IMR-90 (cell line): Measurements from ENCODE around the gene CCNDBP1. TPM values are rescaled to one million over a fixed set of nuclear protein-coding genes. Genes with fewer than 3 reads are reported as not detected.

ENCODE experiments used
- ATAC-seq: fragments of 200-7000 bp; cut with Tn5 transposase; 2 replicates; pipeline ENCODE4 v1.9.1; 2020; ENCODE audit warnings: low read depth, mild to moderate bottlenecking, moderate library complexity
- BruUV-seq: library from RNA; stranded (reverse); fragments of 400-500 nt; replicated peaks from 2 replicates; lab custom pipeline; 2021; lab: Mats Ljungman, UMichigan
- CTCF ChIA-PET: fragments of 300-600 bp; formaldehyde crosslinking; extraction: SDS; loops from one replicate; lab custom pipeline; 2021; ENCODE audit warnings: antibody characterized with exemption; lab: Yijun Ruan, JAX
- POLR2A ChIA-PET: fragments of 300-600 bp; sonication (Branson Sonifier 250); formaldehyde crosslinking; loops from one replicate; lab custom pipeline; 2022; ENCODE audit warnings: antibody characterized with exemption; ENCODE audit not compliant: unreplicated experiment; lab: Charles Lee
- DNase-seq: peaks from one replicate; pipeline ENCODE4 v3.0.0; 2013
- H2AFZ ChIP-seq: replicated peaks from 2 replicates; pipeline ENCODE3; 2013; ENCODE audit warnings: low read length, mild to moderate bottlenecking; ENCODE audit not compliant: poor library complexity
- H2AK5ac ChIP-seq: 2 replicates; pipeline ENCODE4 v1.6.1; 2013; ENCODE audit warnings: low read depth, low read length, inconsistent platforms
- H2AK9ac ChIP-seq: replicated peaks from 2 replicates; pipeline ENCODE3; 2013; ENCODE audit warnings: mild to moderate bottlenecking, low read depth, low read length, moderate library complexity; ENCODE audit not compliant: poor library complexity
- H2BK120ac ChIP-seq: 2 replicates; pipeline ENCODE4 v1.6.1; 2013; ENCODE audit warnings: low read depth, low read length, inconsistent platforms
- H2BK15ac ChIP-seq: 3 replicates; pipeline ENCODE4 v1.6.1; 2013; ENCODE audit warnings: low read depth, low read length, inconsistent platforms
- H2BK20ac ChIP-seq: 2 replicates; pipeline ENCODE4 v1.6.1; 2013; ENCODE audit warnings: low read depth, mild to moderate bottlenecking, inconsistent platforms, low read length, moderate library complexity
- H2BK5ac ChIP-seq: 2 replicates; pipeline ENCODE4 v1.6.1; 2013; ENCODE audit warnings: mild to moderate bottlenecking, low read depth, low read length, inconsistent platforms; ENCODE audit not compliant: poor library complexity, severe bottlenecking
- H3K14ac ChIP-seq: replicated peaks from 2 replicates; pipeline ENCODE4 v1.6.1; 2013; ENCODE audit warnings: low read depth, low read length, inconsistent platforms
- H3K18ac ChIP-seq: 2 replicates; pipeline ENCODE4 v1.6.1; 2013; ENCODE audit warnings: low read depth, low read length, control low read depth
- H3K23ac ChIP-seq: 2 replicates; pipeline ENCODE4 v1.6.1; 2013; ENCODE audit warnings: low read depth, low read length, inconsistent platforms
- H3K27ac ChIP-seq: 2 replicates; pipeline ENCODE4 v1.5.1; 2013; ENCODE audit warnings: mild to moderate bottlenecking, control low read depth, low read length; ENCODE audit not compliant: insufficient read depth
- H3K27me3 ChIP-seq: 2 replicates; pipeline ENCODE4 v1.6.1; 2013; ENCODE audit warnings: low read length; ENCODE audit not compliant: control insufficient read depth, insufficient read depth
- H3K36me3 ChIP-seq: 2 replicates; pipeline ENCODE4 v1.6.1; 2013; ENCODE audit warnings: low read length, mixed read lengths; ENCODE audit not compliant: control insufficient read depth, insufficient read depth
- H3K4ac ChIP-seq: 2 replicates; pipeline ENCODE4 v1.6.1; 2013; ENCODE audit warnings: low read depth, low read length, inconsistent platforms
- H3K4me1 ChIP-seq: 2 replicates; pipeline ENCODE4 v1.6.1; 2013; ENCODE audit warnings: low read length, mixed read lengths; ENCODE audit not compliant: control insufficient read depth, insufficient read depth
- H3K4me2 ChIP-seq: 2 replicates; pipeline ENCODE4 v1.6.1; 2013; ENCODE audit warnings: low read depth, mild to moderate bottlenecking, control low read depth, low read length, moderate library complexity
- H3K4me3 ChIP-seq: 2 replicates; pipeline ENCODE4 v1.5.1; 2013; ENCODE audit warnings: low read depth, mild to moderate bottlenecking, control low read depth, low read length, moderate library complexity; ENCODE audit not compliant: insufficient read depth
- H3K56ac ChIP-seq: 2 replicates; pipeline ENCODE4 v1.6.1; 2013; ENCODE audit warnings: low read length, inconsistent platforms; ENCODE audit not compliant: insufficient read depth; ENCODE audit errors: extremely low read depth
- H3K79me1 ChIP-seq, 2 experiments: 2 replicates each; pipeline ENCODE4 v1.6.1; 2013; ENCODE audit warnings: low read length in 2 of 2, inconsistent platforms in 1 of 2, low read depth in 1 of 2
- H3K9ac ChIP-seq: 2 replicates; pipeline ENCODE4 v1.6.1; 2013; ENCODE audit warnings: low read depth, low read length, control low read depth
- H3K9me1 ChIP-seq: 2 replicates; pipeline ENCODE4 v1.6.1; 2013; ENCODE audit warnings: low read length, inconsistent platforms; ENCODE audit not compliant: insufficient read depth
- H3K9me3 ChIP-seq: 2 replicates; pipeline ENCODE4 v1.6.1; 2013; ENCODE audit warnings: low read length; ENCODE audit not compliant: control insufficient read depth, insufficient read depth
- H4K20me1 ChIP-seq: 2 replicates; pipeline ENCODE4 v1.6.1; 2013; ENCODE audit warnings: low read length, inconsistent platforms; ENCODE audit not compliant: insufficient read depth
- H4K5ac ChIP-seq: 2 replicates; pipeline ENCODE4 v1.6.1; 2013; ENCODE audit warnings: mild to moderate bottlenecking, low read depth, low read length, control low read depth
- H4K8ac ChIP-seq, 2 experiments: 2 replicates each; pipeline ENCODE4 v1.6.1; 2013; ENCODE audit warnings: low read depth in 2 of 2, low read length in 2 of 2, control low read depth in 1 of 2, inconsistent platforms in 1 of 2
- H4K91ac ChIP-seq: 2 replicates; pipeline ENCODE4 v1.6.1; 2013; ENCODE audit warnings: low read depth, low read length, inconsistent platforms; ENCODE audit not compliant: insufficient read depth
- BHLHE40 ChIP-seq: fragments of 150-350 bp; IDR thresholded peaks from 2 replicates; pipeline ENCODE4 v1.6.1; 2016; ENCODE audit warnings: mild to moderate bottlenecking, low read depth, low read length
- CEBPB ChIP-seq: IDR thresholded peaks from 2 replicates; pipeline ENCODE4 v1.6.1; 2012; ENCODE audit warnings: low read depth, low read length, improper control_type of control experiment
- CHD1 ChIP-seq: IDR thresholded peaks from 2 replicates; pipeline ENCODE4 v1.6.1; 2012; ENCODE audit warnings: low read depth, low read length, improper control_type of control experiment
- CTCF ChIP-seq: conservative IDR thresholded peaks from 2 replicates; pipeline ENCODE4 v1.5.1; 2012; ENCODE audit warnings: mild to moderate bottlenecking, low read depth, low read length, improper control_type of control experiment
- ELK1 ChIP-seq: fragments of 150-350 bp; IDR thresholded peaks from 2 replicates; pipeline ENCODE4 v1.6.1; 2016; ENCODE audit warnings: low read depth, mild to moderate bottlenecking, low read length, moderate library complexity, borderline replicate concordance
- MAZ ChIP-seq: IDR thresholded peaks from 2 replicates; pipeline ENCODE4 v1.6.1; 2012; ENCODE audit warnings: low read depth, mild to moderate bottlenecking, low read length, improper control_type of control experiment, moderate library complexity, borderline replicate concordance
- MXI1 ChIP-seq: IDR thresholded peaks from 2 replicates; pipeline ENCODE4 v1.6.1; 2012; ENCODE audit warnings: low read depth, mild to moderate bottlenecking, low read length, moderate library complexity, borderline replicate concordance
- NFE2L2 ChIP-seq: fragments of 150-350 bp; IDR thresholded peaks from 2 replicates; pipeline ENCODE4 v1.6.1; 2016; ENCODE audit warnings: low read depth, mild to moderate bottlenecking, low read length
- POLR2A ChIP-seq: IDR thresholded peaks from 2 replicates; pipeline ENCODE4 v1.6.1; 2012; ENCODE audit warnings: mild to moderate bottlenecking, low read depth, low read length
- RCOR1 ChIP-seq: IDR thresholded peaks from 2 replicates; pipeline ENCODE4 v1.6.1; 2012; ENCODE audit warnings: mild to moderate bottlenecking, low read length, improper control_type of control experiment; ENCODE audit not compliant: insufficient replicate concordance
- RFX5 ChIP-seq: IDR thresholded peaks from 2 replicates; pipeline ENCODE4 v1.8.0; 2012; ENCODE audit warnings: low read depth, mild to moderate bottlenecking, low read length, moderate library complexity
- USF2 ChIP-seq: fragments of 150-350 bp; IDR thresholded peaks from 2 replicates; pipeline ENCODE4 v1.6.1; 2017; ENCODE audit warnings: mild to moderate bottlenecking, antibody characterized with exemption, low read length, low read depth
- WGBS, 2 experiments: methylation state at CpG; one replicate each; pipeline versions ENCODE4 v1.1.5 to v1.1.7; 2013; ENCODE audit warnings: missing lambda C conversion rate in 2 of 2; ENCODE audit not compliant: insufficient read length in 1 of 2; ENCODE audit errors: extremely low coverage in 2 of 2; 5-methylcytosine and 5-hydroxymethylcytosine counted together
- dilution Hi-C: fragments of 300-500 bp; cut with HindIII; formaldehyde crosslinking; loops from one replicate; pipeline ENCODE4 v1.14.3; 2018; ENCODE audit warnings: low sequenced_read_pairs; ENCODE audit not compliant: unreplicated experiment
- in situ Hi-C: fragments of 300-500 bp; cut with MboI; formaldehyde crosslinking; loops from 3 replicates; pipeline ENCODE4 v1.14.3; 2019; ENCODE audit warnings: low sequenced_read_pairs, inconsistent platforms, mixed read lengths
- intact Hi-C: fragments of 100-400 bp; cut with micrococcal nuclease; formaldehyde crosslinking; loops from 2 replicates; pipeline ENCODE4 v1.10.0; 2022
- polyA plus RNA-seq, 3 experiments: library from polyadenylated mRNA; depleted of rRNA; stranded (reverse); fragments of >200 nt; gene quantifications; 2 replicates each; pipeline ENCODE4 v1.2.3, GENCODE V29; 2012; ENCODE audit warnings: low replicate concordance in 1 of 3
- total RNA-seq: library from RNA; depleted of rRNA; stranded (reverse); fragments of >200 nt; gene quantifications from 2 replicates; pipeline ENCODE4 v1.2.3, GENCODE V29; 2012

Gene CCNDBP1
- total and polyA plus RNA-seq, 2 of the 4 experiments (the other 2 are of a cell fraction), result 34.9 to 40.3 TPM

GRCh38 chr15:43165801-43166325 lies 19.3 kb upstream of the CCNDBP1 start:
- H3K4me1 ChIP-seq, result peaks cover 6% of the 10 kb centered on the region
- H2AK9ac ChIP-seq, result no peak overlapping the region
- ATAC-seq (no peak), DNase-seq (no peak)
- H3K9me3 ChIP-seq, result no peaks in the 10 kb centered on the region
- H3K9me1 ChIP-seq, result peaks cover 7% of the 10 kb centered on the region
- H2BK120ac ChIP-seq, result no peak overlapping the region
- peaks cover 1% of the 10 kb centered on the region; the same call in 1 of the 2 replicates for H3K36me3 ChIP-seq
- H3K27me3 ChIP-seq, result no peaks in the 10 kb centered on the region
- H2BK15ac ChIP-seq, result no peak overlapping the region
- H3K14ac ChIP-seq, result no peak overlapping the region
- no peak overlapping the region for H2BK20ac ChIP-seq
- intact Hi-C loops (no loop called here), dilution Hi-C loops (no loop called here), in situ Hi-C loops (no loop called here)
- no peak overlapping the region for H3K23ac ChIP-seq
- no peak overlapping the region for H2AFZ ChIP-seq
- no peak overlapping the region for H4K8ac ChIP-seq
- no peak overlapping the region for H3K56ac ChIP-seq
- H3K79me1 ChIP-seq, result 0 out of 4 replicates have a peak, but pooled peaks cover 0 to 3% of the 10 kb centered on the region in 2 experiments
- CTCF ChIA-PET, result no interaction called here
- H3K18ac ChIP-seq, result no peak overlapping the region
- no peak for TF ChIP-seq MXI1
- TF ChIP-seq RFX5, result no peak
- no peak for TF ChIP-seq ELK1
- no peak for TF ChIP-seq USF2
- TF ChIP-seq NFE2L2, result no peak
- TF ChIP-seq RCOR1, result no peak
- no peak for TF ChIP-seq BHLHE40
- TF ChIP-seq CEBPB, result no peak
- no peak for TF ChIP-seq POLR2A
- no peak for TF ChIP-seq CHD1
- no peak for TF ChIP-seq MAZ
- no peak for TF ChIP-seq CTCF
- no TSS peak for BruUV-seq
- H4K91ac ChIP-seq, result no peak overlapping the region
- POLR2A ChIA-PET, result no interaction called here
- no peak overlapping the region for H3K9ac ChIP-seq
- no peak overlapping the region for H4K5ac ChIP-seq
- H3K4me3 ChIP-seq, result no peak overlapping the region
- no CpG with 5 or more reads among the region's 2 CpGs for WGBS, 2 experiments
- no peak overlapping the region for H3K4ac ChIP-seq
- H2AK5ac ChIP-seq, result no peak overlapping the region
- H2BK5ac ChIP-seq, result no peak overlapping the region
- no peaks in the 10 kb centered on the region for H4K20me1 ChIP-seq
- no peak overlapping the region for H3K4me2 ChIP-seq
- H3K27ac ChIP-seq, result no peak overlapping the region
